K562 treated with DMSO at 1 percent for 12 hours (cell line): Measurements from ENCODE around the gene MOG. TPM values are rescaled to one million over a fixed set of nuclear protein-coding genes. Genes with fewer than 3 reads are reported as not detected.

Source experiments
- total RNA-seq: library from RNA; unstranded; fragments of 300-600 nt; gene quantifications from 2 replicates; pipeline ENCODE4 v1.2.3, GENCODE V29; 2022; ENCODE audit not compliant: insufficient read depth

MOG gene
- not detected in 2 replicates for total RNA-seq

DNA sequence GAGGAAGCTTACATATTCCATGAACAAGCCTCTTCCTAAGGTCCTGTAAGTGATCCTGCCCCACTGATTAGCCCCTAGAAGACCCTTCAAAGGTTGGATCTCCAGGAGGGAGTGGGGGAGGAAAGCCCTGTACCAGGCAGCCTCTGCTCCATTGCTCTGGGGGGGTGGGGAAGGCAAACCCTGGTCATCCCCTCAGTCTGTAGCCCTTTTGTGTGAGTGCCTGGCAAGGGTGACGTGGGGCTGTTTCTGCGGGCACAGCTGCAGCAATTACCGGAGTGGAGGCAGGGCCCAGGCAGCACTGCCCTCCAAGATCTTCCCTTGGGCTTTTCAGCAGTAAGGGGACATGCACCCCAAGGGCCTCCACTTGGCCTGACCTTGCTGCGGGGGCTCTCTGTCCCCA is at the start of gene MOG:
MOG (plus strand) TSS at position 295 of the 400 bp plus-strand sequence. CDS start 118 bp downstream, outside the sequence.

DNA sequence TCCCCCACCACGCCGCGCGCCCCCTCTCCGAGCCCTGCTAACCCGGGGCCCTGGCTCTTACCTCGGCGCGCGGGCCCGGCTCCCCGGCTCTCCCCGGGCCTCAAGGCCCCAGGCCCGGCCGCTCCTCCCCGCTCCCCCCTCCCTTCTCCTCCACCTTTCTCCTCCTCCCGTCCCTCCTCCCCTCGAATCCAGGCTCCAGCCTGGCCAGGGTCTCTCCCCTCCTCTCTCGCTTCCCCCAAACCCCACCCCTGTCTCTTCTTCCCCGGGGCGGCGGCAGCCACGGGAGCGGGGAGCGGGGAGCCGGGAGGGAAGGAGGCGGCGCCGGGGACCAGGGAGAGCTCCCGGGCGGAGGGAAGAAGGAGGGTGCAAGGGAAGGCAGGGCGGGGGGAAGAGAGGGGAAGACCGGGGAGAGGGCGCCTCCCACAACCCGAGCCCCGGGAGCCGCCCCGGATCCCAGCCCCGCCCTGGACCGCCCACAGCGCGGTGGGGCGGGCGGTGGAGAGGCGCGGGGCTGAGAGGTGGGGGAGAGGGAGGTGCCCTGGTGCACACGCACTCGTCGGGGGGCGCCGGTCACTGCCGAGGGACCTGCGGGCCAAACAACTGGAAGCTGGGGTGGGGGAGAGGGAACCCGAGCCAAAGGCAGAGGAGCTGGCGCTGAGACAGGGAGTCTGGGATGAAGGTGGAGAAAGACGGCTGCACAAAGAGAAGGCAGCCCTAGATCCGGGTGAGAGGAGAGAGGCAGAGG is 23.9 kb upstream of the MOG start, which contains the start of gene GABBR1:
GABBR1 (minus strand) TSS at position 395 of the 745 bp plus-strand sequence. CDS start 798 bp downstream, outside the sequence.

DNA sequence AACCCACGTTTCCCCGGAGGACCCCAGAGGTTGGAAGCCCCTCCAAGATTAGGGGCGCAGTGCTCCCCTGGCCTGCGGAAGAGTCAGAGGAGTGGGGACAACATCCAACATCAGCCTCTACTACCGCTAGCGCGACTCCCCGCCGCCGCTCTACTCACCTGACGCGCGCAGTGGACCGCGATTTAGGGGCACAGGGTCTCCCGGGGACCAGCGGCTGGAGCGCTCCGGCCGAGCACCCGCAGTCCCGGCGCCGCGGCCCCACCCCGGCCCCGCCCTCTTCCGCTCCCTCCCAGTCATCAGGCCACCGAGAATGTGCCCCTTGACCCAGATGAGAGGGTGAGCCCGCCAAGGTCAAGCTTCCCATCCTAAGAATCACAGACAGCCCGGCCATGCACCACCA is 24.0 kb downstream of the MOG start, which contains the start of gene ZFP57:
ZFP57 (minus strand) TSS at position 249 of the 400 bp plus-strand sequence. CDS start 4,149 bp downstream, outside the sequence.

Other genes with a start within 250 kb of the MOG start
- gene OR12D1, start 242.2 kb upstream of the MOG start, total RNA-seq, result not detected in 2 replicates
- not detected in 2 replicates for gene OR10C1, start 217.8 kb upstream of the MOG start, total RNA-seq
- gene OR11A1, start 200.0 kb upstream of the MOG start, total RNA-seq, result not detected in 2 replicates
- gene OR2H1, start 199.9 kb upstream of the MOG start, total RNA-seq, result not detected in 2 replicates
- gene MAS1L, start 169.1 kb upstream of the MOG start, total RNA-seq, result not detected in 2 replicates
- gene UBD, start 97.4 kb upstream of the MOG start, total RNA-seq, result not detected in 2 replicates
- gene OR2H2, start 72.0 kb upstream of the MOG start, total RNA-seq, result not detected in 2 replicates
- 3.0 and 13.3 TPM in 2 replicates for gene GABBR1, start 23.9 kb upstream of the MOG start, total RNA-seq
- not detected in 2 replicates for gene ZFP57, start 24.1 kb downstream of the MOG start, total RNA-seq
- gene HLA-F, start 66.3 kb downstream of the MOG start, total RNA-seq, result not detected in 2 replicates
- not detected in 2 replicates for gene HLA-G, start 170.7 kb downstream of the MOG start, total RNA-seq